ENCODE results near the gene PROK2.

GRCh38 chr3:71789922-71790321 is 5.0 kb upstream of the PROK2 start:
- TF ChIP-seq ZNF274 (IDR thresholded peaks at IDR 0.05; ENCODE audit: insufficient read depth, insufficient read length) (no peak), REST (IDR thresholded peaks at IDR 0.05; ENCODE audit: low read depth, low read length) (no peak), CTCF (IDR thresholded peaks at IDR 0.05 in 2 of 3, conservative IDR thresholded peaks at IDR 0.05 in 1 of 3; ENCODE audit: control insufficient read depth in 2 of 3, extremely low read depth in 1 of 3, insufficient read depth in 1 of 3, low read depth in 3 of 3, low read length in 3 of 3) (no peak), BHLHE40 (IDR thresholded peaks at IDR 0.05; ENCODE audit: borderline replicate concordance in 1 of 2, low read depth in 2 of 2, low read length in 1 of 2) (no peak), MYC (IDR thresholded peaks at IDR 0.05; ENCODE audit: insufficient read depth, insufficient read length, insufficient replicate concordance, low read length, severe bottlenecking) (no peak), POLR2A (IDR thresholded peaks at IDR 0.05; ENCODE audit: low read depth, low read length) (no peak), RAD21 (IDR thresholded peaks at IDR 0.05; ENCODE audit: insufficient read depth, low read depth, low read length) (no peak), RELA (IDR thresholded peaks at IDR 0.05; ENCODE audit: borderline replicate concordance, partially characterized antibody) (no peak), ZNF687 (IDR thresholded peaks at IDR 0.05) (no peak), JUNB (IDR thresholded peaks at IDR 0.05) (no peak)
- TF ChIP-seq, protein P1, sequence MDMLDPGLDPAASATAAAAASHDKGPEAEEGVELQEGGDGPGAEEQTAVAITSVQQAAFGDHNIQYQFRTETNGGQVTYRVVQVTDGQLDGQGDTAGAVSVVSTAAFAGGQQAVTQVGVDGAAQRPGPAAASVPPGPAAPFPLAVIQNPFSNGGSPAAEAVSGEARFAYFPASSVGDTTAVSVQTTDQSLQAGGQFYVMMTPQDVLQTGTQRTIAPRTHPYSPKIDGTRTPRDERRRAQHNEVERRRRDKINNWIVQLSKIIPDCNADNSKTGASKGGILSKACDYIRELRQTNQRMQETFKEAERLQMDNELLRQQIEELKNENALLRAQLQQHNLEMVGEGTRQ (IDR thresholded peaks at IDR 0.05; ENCODE audit: borderline replicate concordance, low read depth, low read length), result no peak
